GM21737 (cell line): Measurements from ENCODE around the gene TEAD3.

Source experiments
- ATAC-seq: cut with Tn5 transposase; IDR thresholded peaks from one replicate; pipeline ENCODE4 v1.9.1; 2021; ENCODE audit warnings: mild to moderate bottlenecking, moderate library complexity; ENCODE audit not compliant: unreplicated experiment

The TEAD3 gene

DNA sequence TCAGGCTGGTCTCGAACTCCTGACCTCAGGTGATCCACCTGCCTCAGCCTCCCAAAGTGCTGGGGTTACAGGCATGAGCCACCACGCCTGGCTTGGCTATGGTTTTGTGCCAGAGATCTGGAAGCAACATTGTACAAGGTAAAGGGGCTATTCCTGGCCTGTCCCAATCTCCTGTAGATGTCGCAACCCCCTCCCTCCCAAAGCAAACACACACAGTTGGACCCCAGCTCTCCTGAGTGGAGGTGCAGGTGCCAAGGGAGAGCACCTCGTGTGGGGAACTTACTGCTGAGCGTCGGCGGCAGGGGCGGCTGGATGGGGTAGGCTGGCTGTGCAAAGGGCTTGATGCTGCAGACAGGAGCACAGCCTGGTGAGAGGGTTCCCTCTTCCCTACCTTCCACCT is 19.9 kb downstream of the TEAD3 start:
- ATAC-seq: no peak

DNA sequence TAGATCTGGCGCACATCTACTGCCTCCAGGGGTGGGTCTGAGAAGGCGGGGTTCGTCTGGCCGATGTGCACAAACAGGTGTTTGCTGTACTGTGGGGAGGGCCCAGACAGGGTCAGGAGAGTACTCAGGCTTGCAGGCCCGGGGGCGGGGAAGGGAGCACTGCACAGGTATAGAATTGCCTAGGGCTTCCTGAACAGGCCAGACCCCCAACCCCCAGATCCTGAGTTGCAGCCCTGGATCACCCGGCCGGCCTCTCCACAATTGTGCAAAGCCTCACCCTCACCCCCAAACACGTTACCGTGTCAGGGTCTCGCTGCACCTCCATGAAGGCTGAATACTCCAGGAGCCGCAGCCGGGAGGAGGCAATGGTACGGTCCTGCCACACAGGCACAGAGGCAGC is 20.9 kb downstream of the TEAD3 start:
- no peak for ATAC-seq

DNA sequence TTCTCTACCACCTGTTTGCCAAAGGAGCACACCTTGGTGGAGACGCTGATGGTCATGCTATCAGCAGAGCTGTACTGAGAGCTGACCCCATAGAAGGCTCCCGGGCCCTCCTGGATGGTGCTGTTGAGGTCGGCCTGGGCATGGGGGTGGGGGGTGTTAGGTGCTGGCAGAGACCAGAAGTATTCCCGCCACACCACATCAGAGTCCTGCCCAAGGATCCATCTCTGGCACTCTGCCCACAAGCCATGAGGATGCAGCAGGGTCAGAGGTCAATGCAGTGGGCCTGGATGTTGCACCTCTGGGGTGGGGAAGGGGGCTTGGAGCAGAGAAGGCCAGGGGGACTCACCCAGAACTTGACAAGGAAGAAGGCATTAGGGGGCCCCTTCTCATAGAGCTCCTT is 21.3 kb downstream of the TEAD3 start:
- ATAC-seq: no peak

DNA sequence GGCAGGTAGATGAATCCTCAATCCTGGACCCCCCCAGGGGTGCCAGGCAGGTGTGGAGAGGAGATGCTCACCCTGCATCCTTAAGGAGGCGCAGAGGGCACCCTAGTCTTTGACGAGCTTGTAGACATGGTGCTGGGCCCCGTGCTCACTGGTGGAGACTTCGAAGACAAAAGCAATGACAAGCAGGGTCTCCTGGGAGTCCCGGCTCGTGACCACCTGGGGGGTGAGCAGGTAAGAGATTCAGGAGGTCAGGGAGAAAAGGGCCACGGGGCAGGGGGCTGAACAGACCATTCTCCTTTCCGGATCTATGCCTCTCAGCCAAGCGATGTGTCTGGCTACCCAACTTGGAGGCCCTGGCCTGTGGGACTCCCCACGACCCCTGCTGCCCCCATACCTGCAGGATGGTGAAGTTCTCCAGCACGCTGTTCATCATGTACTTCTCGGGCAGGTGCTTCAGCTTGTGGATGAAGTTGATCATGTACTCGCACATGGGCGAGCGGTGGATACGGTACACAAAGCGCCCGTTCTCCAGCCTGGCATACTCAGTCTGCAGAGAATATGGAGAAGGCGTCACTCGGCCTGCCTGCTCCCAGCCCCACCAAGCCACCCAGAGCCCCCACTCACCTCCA is 21.8 kb downstream of the TEAD3 start:
- no peak for ATAC-seq

DNA sequence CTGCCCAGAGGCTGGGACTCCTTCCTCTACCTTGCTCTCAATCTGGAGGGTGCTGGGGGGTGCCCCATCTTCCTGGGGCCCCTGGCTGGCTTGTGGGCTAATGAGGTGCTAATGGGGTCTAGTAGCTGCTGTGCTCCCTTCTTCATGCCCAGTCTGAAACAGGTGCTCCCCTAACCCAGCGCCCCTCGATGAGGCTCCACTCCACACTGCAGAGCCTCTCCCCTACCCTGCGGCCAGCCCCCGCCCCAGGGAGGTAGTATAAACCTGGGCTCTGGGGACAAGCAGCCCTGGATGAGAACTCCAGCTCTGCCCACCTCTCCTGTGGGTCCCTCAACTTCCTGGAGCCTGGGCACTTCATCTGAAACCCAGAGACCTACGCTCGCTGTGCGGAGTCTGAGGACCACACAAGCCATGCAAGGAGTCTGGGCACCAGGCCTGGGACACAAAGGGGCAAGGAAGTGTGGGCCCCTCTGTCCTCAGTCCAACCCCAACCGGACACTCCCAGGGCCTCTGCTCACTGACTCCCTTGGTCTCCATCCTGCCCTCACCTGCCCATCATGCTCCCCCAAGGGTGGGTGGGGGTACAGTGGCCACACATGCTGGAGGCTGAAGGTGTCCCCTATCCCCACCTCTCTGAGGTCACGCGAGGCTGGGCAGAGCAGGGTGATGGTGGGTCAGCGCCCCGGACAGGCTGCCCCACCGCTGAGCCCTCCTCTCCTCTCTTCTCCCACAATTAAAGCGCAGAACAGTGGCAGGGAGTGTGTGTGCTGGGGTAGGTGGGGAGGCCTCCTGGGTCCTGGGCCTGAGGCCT is 22.5 kb downstream of the TEAD3 start:
- no peak for ATAC-seq

DNA sequence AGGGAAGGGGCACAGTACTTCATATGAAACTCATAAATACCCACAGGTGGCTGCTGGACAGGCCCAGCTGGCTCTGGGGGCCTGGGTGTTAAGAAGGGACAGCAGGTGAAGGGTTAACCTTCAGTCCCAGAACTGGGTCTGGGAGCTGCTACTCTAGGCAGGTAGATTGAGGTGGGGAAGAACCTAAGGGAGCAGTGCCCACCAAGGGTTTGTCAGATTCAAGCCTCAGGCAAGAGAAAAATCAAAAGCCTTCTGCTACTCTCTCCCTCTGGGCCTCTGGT is 23.1 kb downstream of the TEAD3 start:
- ATAC-seq: no peak

DNA sequence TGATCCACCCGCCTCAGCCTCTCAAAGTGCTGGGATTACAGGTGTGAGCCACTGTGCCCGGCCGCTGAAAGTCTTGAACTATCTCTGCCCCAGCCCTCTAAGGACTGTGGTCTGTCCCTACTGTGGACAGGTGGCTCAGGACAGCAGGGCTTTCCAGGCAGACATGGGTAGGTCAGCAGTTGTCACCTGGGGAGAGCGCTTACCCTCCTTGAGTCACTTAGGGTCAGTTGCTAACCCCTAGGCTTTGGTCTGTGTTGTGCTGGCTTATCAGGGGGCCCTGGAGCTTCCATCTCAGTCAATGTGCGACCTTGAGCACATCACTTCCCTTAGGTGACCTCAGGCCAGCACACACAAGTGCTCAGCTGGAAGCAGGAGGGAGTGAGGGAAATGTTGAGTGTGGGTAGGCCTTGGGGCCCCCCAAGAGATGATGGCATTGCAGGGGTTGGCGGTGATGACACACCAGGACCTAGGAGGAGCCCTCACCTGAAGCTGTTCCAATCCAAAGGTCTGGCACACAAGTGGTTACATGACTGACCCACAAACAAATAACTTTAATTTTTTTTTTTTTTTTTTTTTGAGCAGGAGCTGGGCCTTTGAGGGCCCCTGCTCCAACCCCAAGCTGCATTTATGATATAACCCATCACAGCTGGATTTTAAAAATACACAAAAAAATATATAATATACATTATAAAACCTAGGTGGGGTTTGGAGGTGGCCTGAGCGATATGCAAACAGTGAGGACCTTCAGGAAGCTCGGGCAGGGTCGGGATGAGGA is 23.6 kb downstream of the TEAD3 start:
- ATAC-seq: no peak

DNA sequence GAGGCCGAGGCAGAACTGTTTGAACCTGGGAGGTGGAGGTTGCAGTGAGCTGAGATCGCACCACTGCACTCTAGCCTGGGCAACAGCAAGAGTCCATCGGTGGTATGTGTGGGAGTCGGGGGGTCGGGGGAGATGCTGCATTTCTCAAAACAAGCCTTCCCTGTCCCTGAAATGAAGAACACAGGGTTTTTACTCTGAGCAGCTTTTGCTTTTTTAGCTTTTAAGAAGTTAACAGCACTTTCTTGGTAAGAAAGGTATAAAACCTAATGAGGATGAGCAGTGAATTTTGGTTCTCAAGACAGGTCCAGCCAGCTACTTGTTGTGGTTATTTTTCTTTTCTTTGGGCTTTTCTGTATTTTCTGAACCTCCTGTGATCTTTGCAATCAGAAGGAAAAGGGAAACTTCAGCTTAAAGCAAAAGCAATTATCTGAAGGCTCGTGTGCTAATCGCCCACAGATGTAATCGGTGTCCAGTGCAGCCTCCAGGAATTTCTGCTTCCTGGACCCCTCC is 25.0 kb downstream of the TEAD3 start:
- ATAC-seq: no peak

DNA sequence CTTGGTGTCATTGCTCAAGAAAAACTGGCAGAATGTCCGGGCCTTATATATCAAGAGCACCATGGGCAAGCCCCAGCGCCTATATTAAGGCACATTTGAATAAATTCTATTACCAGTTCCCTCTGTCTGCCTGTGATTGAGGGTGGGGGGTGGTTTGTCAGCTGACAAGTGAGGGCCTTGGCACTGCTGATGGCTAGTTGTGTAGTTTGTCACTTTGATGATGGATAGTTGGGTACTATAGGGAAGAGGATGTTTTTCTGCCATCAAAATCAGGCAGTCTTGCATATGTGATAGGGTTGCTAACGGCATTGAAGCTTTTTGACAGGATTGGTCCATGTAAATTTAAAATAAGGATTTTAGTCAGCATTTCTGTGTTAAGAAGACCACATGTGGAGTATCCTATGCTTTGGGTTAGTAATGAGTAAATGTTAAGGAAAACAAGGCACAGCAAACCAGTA is 26.2 kb downstream of the TEAD3 start:
- no peak for ATAC-seq

DNA sequence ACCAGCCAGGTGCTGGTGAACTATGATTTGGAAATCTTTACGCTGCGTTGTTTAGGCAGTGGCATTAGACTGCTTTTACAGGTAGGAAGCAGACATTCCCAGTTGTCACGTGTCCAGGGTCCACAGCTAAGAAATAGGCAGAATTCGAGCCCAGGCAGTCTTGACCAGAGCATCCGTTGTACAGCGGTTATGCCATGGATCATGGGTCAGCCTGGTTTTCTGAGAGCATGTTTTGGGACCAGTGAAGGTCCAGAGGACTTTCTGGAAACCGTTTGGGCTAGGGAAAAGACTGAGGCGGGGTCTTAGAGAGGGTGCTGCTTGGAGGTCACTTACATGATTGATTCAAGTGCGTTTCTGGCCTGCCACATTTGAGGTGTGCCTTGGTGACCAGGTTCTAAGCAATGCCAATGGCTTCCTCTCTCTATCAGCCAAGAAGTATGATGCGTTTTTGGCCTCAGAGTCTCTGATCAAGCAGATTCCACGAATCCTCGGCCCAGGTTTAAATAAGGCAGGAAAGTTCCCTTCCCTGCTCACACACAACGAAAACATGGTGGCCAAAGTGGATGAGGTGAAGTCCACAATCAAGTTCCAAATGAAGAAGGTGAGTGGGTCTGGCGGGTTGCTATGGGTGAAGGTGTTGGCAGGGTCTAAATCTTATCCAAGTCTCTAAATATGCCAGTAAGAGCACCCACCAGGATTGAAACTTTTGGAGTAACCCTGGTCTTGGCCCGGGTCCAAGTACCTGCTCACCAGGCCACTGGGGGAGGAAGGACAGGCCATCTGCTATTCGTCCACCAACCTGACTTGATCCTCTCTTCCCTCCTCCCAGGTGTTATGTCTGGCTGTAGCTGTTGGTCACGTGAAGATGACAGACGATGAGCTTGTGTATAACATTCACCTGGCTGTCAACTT is 26.9 kb downstream of the TEAD3 start:
- ATAC-seq: no peak

DNA sequence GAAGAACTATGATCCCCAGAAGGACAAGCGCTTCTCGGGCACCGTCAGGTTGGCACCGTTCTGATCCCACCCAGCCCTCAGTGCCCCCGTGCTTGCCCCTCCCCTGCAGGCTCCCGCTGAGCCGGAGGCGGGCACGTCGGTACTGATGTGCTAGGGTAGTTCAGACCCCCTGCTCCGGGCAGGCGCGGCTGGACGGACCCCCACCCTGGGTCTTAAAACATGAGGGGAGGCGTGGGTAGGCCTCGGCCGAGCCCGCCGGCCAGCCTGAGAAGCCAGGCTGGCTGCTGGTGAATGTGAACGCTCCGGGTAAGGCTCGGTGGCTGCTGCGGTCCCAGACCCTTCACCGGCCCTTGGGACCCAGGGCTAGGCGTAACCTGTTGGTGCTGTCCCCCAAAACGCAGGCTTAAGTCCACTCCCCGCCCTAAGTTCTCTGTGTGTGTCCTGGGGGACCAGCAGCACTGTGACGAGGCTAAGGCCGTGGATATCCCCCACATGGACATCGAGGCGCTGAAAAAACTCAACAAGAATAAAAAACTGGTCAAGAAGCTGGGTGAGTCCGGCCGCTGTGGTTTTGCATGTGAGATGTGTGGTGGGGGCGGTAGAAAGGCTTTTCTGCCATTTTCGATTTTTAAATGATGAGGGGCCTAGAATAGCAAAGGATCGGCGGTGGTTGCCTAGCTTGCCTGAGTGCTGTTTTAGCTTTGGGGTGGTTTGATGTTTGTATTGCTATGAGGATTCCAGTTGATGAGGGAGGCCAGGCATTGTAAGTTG is 27.7 kb downstream of the TEAD3 start:
- ATAC-seq: no peak

DNA sequence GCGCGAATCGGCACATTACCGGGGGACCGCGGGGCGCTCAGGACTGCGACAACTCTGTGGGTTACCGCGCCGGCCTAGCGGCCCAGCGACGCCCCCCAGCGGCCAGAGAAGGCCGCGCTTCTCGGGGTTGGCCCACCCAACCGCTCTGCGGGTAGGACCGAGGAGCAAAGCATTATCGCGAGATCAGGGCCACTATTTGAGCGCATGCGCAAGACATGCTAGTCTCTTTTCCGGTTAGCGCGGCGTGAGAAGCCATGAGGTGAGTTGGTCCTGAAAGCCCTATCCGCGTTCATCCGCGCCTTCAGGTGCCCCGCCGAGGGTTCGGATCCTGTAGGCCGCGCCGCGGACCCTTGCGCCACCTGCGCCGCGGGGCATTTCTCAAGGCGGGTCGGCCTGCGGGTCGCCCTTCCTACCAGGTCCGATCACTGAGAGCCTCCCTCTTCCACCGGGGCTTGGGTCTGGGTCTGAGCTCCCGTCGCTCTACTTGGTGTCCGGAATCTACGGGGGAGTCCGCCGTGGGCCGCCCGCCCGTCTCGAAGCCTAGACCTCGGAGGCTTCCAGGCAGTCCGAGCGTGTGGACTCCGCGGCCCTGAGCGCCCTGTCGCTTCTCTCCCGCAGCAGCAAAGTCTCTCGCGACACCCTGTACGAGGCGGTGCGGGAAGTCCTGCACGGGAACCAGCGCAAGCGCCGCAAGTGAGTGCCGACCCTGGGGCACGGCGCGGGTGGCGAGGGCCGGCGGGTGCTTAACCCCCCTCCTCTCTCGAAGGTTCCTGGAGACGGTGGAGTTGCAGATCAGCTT is 28.5 kb downstream of the TEAD3 start, which contains the start of gene RPL10A:
TSS of gene RPL10A (plus strand) at position 221 of the 799 bp plus-strand sequence. CDS start at position 255, 34 bp downstream.
- ATAC-seq: peak; percentile 85

DNA sequence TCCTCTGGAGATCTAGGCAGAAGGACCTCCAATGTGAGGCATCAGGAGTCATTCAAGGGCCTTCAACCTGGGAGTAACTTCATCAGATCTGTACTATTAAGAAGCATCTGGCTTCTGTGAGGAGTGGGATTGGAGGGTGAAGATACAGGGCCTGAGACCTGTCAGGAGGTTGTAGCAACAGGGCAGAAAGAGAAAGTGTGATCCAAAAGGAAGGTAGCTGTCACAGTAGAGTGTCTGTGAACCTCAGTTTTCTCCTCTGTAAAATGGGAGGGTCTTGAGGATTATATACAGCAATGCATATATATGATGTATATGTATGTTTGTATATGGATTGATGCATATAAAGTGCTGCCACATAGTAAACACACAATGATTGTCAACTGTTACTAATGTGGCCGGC is 31.2 kb downstream of the TEAD3 start:
- no peak for ATAC-seq

DNA sequence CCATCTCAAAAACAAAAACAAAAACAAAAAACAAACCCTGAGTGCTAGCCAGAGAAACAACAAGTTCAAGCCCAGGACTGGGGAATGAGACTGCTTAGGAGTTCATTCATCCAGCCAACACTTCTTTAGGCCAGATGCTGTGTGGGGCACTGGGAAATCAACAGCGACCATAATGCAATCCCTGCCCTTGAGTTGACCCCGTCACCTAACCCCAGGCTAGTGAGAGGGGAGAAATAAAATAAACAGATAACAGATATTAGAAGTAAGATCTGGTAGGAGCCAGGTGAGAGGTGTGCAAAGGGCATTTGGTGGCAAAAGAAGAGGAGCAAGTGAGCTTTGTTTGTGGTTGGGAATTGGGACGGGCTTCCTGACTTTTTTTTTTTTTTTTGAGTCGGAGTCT is 33.6 kb downstream of the TEAD3 start:
- ATAC-seq: no peak

DNA sequence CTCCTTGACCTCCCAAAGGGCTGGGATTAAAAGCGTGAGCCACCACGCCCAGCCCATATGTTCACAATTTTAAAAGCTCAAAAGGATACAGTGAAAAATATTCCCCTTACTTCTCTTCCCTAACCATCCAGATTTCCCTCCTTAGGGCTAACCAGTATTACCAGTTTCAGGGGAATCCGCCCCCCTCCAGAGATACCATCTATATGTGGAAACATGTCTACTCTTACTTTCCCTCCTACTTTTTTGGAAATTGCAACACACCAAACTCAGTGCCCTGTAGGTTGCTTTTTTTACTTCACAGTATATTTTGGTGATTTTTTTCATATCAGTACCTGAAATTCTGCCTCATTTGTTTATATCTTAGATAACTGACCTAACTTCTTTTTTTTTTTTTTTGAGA is 35.6 kb downstream of the TEAD3 start:
- ATAC-seq: no peak

DNA sequence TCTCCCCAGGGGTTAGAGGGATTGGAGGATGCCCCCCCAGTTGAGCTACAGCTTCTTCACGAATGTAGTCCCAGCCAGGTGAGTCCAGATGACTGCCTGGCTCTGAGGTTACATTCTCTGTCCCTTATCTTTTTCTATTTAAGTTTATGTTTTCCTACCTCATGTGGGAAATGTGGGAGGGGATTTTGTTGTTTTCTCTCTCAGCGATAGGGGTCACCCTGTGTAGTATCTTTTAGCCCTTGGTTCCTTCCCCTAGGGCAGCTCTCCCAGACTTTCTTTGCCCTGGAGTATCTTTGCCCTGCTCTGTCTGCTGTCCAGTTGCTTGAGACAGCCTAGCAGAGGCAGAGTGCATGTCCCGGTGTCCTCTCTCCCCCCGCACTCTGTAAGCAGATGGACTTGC is 39.0 kb downstream of the TEAD3 start:
- ATAC-seq: no peak

DNA sequence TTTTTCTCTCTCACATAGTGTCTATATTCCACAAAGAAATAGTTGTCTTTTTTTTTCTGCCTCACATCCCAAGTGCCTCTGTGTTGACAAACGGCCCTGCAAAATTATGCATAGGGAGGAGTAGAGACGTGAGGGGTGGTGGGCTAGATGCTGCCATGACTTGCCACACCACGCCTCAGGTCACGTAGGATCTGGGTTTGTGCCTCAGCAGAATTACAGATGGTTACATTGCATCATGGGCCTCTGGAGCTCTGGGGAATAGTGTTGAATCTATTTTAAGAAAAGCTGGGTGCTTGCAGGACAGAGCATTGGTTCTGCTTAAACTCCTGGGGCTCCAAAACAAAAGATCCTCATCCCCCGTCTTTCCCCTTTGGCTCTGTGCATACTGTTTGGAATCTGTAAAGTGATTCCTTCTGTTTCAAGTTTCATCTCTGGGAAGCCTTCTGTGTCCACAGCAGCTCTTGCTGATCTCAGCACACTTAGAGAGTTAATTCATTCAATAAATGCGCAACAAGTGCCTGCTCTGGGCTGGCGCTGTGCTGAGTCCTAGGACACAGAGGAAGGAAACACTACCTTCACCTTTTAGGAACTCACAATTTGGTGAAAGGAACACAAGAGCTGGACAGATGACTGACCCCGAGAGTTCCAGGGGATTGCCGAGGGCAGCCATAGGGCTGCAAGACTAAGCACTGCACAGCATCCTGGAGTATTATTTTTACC is 42.3 kb downstream of the TEAD3 start:
- no peak for ATAC-seq

DNA sequence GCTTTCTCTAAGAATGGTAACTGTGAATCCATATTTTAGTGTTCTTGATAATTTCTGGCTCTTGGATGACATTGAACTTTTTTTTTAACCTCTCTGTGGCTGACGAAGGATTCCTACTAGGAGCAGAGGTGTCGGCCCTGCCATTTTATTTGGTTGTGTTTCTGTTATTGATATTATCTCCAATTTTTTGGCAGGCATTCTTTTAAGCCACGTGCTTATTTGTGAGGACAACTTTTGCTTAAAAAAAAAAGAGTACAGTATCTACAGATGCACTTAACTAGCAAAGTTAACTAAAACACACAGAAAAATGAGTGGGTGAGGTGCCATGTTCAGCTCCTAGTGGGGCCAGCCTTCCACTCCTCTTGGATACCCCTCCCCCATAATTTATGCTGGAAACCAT is 43.6 kb downstream of the TEAD3 start:
- ATAC-seq: no peak
